ENCODE results near the gene RPS6KA3.

The RPS6KA3 gene

GRCh38 chrX:20254712-20255299 is 11.9 kb downstream of the RPS6KA3 start:
- no peak for TF ChIP-seq ZC3H10 (CRISPR knock-in tag; IDR thresholded peaks at IDR 0.05)
- TF ChIP-seq TOX (CRISPR knock-in tag; IDR thresholded peaks at IDR 0.05; ENCODE audit: borderline replicate concordance) = no peak
- no peak for TF ChIP-seq CREB5 (CRISPR knock-in tag; IDR thresholded peaks at IDR 0.05; ENCODE audit: low read depth)
- TF ChIP-seq ZFP30 (CRISPR knock-in tag; IDR thresholded peaks at IDR 0.05) = no peak
- TF ChIP-seq POU6F1 (CRISPR knock-in tag; IDR thresholded peaks at IDR 0.05; ENCODE audit: borderline replicate concordance, low read depth) = no peak
- TF ChIP-seq RARB (CRISPR knock-in tag; IDR thresholded peaks at IDR 0.05) = no peak
- TF ChIP-seq, protein P1, sequence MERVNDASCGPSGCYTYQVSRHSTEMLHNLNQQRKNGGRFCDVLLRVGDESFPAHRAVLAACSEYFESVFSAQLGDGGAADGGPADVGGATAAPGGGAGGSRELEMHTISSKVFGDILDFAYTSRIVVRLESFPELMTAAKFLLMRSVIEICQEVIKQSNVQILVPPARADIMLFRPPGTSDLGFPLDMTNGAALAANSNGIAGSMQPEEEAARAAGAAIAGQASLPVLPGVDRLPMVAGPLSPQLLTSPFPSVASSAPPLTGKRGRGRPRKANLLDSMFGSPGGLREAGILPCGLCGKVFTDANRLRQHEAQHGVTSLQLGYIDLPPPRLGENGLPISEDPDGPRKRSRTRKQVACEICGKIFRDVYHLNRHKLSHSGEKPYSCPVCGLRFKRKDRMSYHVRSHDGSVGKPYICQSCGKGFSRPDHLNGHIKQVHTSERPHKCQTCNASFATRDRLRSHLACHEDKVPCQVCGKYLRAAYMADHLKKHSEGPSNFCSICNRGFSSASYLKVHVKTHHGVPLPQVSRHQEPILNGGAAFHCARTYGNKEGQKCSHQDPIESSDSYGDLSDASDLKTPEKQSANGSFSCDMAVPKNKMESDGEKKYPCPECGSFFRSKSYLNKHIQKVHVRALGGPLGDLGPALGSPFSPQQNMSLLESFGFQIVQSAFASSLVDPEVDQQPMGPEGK (CRISPR knock-in tag; IDR thresholded peaks at IDR 0.05; ENCODE audit: borderline replicate concordance) = no peak
- TF ChIP-seq ZNF8 (CRISPR knock-in tag; IDR thresholded peaks at IDR 0.05) = peak; percentile 91
- ATAC-seq = no peak; the same call in 1 of the 3 replicates

- ATAC-seq = no peak
- TF ChIP-seq POU6F1 (CRISPR knock-in tag; IDR thresholded peaks at IDR 0.05; ENCODE audit: borderline replicate concordance, low read depth) (no peak), BACH2 (CRISPR knock-in tag; IDR thresholded peaks at IDR 0.05; ENCODE audit: borderline replicate concordance) (no peak), ZNF8 (CRISPR knock-in tag; IDR thresholded peaks at IDR 0.05) (no peak), ISL1 (CRISPR knock-in tag; IDR thresholded peaks at IDR 0.05) (no peak), ZNF70 (CRISPR knock-in tag; IDR thresholded peaks at IDR 0.05) (no peak), ZFP30 (CRISPR knock-in tag; IDR thresholded peaks at IDR 0.05) (no peak), ZC3H10 (CRISPR knock-in tag; IDR thresholded peaks at IDR 0.05) (no peak), TOX (CRISPR knock-in tag; IDR thresholded peaks at IDR 0.05; ENCODE audit: borderline replicate concordance) (no peak), CSDC2 (CRISPR knock-in tag; IDR thresholded peaks at IDR 0.05) (no peak), SNAI2 (CRISPR knock-in tag; IDR thresholded peaks at IDR 0.05) (no peak), TCF4 (CRISPR knock-in tag; IDR thresholded peaks at IDR 0.05; ENCODE audit: borderline replicate concordance) (no peak), ESRRG (CRISPR knock-in tag; IDR thresholded peaks at IDR 0.05) (no peak), GLIS3 (CRISPR knock-in tag; IDR thresholded peaks at IDR 0.05) (no peak), ZNF565 (CRISPR knock-in tag; conservative IDR thresholded peaks at IDR 0.05; ENCODE audit: low read depth) (no peak), PPARA (CRISPR knock-in tag; IDR thresholded peaks at IDR 0.05; ENCODE audit: borderline replicate concordance) (no peak)
- TF ChIP-seq, protein P2, sequence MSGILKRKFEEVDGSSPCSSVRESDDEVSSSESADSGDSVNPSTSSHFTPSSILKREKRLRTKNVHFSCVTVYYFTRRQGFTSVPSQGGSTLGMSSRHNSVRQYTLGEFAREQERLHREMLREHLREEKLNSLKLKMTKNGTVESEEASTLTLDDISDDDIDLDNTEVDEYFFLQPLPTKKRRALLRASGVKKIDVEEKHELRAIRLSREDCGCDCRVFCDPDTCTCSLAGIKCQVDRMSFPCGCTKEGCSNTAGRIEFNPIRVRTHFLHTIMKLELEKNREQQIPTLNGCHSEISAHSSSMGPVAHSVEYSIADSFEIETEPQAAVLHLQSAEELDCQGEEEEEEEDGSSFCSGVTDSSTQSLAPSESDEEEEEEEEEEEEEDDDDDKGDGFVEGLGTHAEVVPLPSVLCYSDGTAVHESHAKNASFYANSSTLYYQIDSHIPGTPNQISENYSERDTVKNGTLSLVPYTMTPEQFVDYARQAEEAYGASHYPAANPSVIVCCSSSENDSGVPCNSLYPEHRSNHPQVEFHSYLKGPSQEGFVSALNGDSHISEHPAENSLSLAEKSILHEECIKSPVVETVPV (CRISPR knock-in tag; IDR thresholded peaks at IDR 0.05) = no peak
- TF ChIP-seq, protein P1 (CRISPR knock-in tag; IDR thresholded peaks at IDR 0.05; ENCODE audit: borderline replicate concordance) = no peak
These were observed 13.5 kb downstream of the RPS6KA3 start for GRCh38 chrX:20253232-20253543.
